HEK293T (cell line): Measurements from ENCODE around the gene CELA2B.

Experiments
- BHLHE40 ChIP-seq: fragments of 450-650 bp; IDR thresholded peaks from 2 replicates; pipeline ENCODE4 v1.6.1; 2016; ENCODE audit warnings: mild to moderate bottlenecking, moderate library complexity, borderline replicate concordance
- ZNF384 ChIP-seq: fragments of 450-650 bp; IDR thresholded peaks from 2 replicates; pipeline ENCODE4 v1.6.1; 2016

DNA sequence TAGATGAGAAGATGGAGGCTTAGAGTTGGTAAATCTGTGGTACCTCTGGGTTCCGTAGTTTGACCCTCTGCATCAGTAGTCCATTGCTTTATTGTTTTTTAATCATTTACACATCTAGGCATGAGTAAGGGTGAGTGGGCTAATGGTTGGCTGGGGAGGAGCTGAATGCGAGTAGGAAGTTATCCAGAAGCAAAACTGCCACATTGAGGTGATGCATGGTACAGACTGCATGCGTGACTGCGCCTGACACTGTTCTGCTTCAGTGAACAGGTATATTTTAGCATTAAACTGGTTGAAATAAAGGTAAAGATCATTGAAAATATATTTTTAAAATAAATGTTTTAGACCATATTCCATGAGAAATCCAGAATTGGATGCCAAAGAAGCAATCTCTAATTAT lies 55.1 kb downstream of the CELA2B start:
- TF ChIP-seq BHLHE40, result no peak
- no peak for TF ChIP-seq ZNF384
